GM12892 (cell line): ENCODE results near the gene FNDC3A.
"Not testable (repeated sequence)": the region's sequence is repeated elsewhere in the genome, so short reads cannot be mapped to it uniquely, and the experiment has no call there.

ENCODE experiments used
- POLR2A ChIP-seq: IDR thresholded peaks from 2 replicates; pipeline ENCODE4 v1.6.1; 2011; ENCODE audit warnings: low read depth, low read length, control low read depth
- POLR2AphosphoS5 ChIP-seq: IDR thresholded peaks from 2 replicates; pipeline ENCODE4 v1.6.1; 2011; ENCODE audit warnings: low read depth, low read length, control low read depth
- TAF1 ChIP-seq: IDR thresholded peaks from 2 replicates; pipeline ENCODE4 v1.6.1; 2011; ENCODE audit warnings: low read depth, mild to moderate bottlenecking, control low read depth, low read length, borderline replicate concordance

DNA sequence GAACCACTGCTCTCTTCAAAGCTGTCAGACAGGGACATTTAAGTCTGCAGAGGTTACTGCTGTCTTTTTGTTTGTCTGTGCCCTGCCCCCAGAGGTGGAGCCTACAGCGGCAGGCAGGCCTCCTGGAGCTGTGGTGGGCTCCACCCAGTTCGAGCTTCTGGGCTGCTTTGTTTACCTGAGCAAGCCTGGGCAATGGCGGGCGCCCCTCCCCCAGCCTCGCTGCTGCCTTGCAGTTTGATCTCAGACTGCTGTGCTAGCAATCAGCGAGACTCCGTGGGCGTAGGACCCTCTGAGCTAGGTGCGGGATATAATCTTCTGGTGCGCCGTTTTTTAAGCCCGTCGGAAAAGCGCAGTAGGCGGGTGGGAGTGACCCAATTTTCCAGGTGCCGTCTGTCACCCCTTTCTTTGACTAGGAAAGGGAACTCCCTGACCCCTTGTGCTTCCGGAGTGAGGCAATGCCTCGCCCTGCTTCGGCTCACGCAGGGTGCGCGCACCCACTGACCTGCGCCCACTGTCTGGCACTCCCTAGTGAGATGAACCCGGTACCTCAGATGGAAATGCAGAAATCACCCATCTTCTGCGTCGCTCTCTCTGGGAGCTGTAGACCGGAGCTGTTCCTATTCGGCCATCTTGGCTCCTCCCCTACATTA is 43.4 kb downstream of the FNDC3A start:
- TF ChIP-seq TAF1, POLR2A, POLR2AphosphoS5: not testable (repeated sequence)
